IMR-90 (cell line): Measurements from ENCODE around the gene MROH8. TPM values are rescaled to one million over a fixed set of nuclear protein-coding genes. Genes with fewer than 3 reads are reported as not detected.

Experiments
- ATAC-seq: fragments of 200-7000 bp; cut with Tn5 transposase; 2 replicates; pipeline ENCODE4 v1.9.1; 2020; ENCODE audit warnings: low read depth, mild to moderate bottlenecking, moderate library complexity
- BruUV-seq: library from RNA; stranded (reverse); fragments of 400-500 nt; replicated peaks from 2 replicates; lab custom pipeline; 2021; lab: Mats Ljungman, UMichigan
- CTCF ChIA-PET: fragments of 300-600 bp; formaldehyde crosslinking; extraction: SDS; loops from one replicate; lab custom pipeline; 2021; ENCODE audit warnings: antibody characterized with exemption; lab: Yijun Ruan, JAX
- POLR2A ChIA-PET: fragments of 300-600 bp; sonication (Branson Sonifier 250); formaldehyde crosslinking; loops from one replicate; lab custom pipeline; 2022; ENCODE audit warnings: antibody characterized with exemption; ENCODE audit not compliant: unreplicated experiment; lab: Charles Lee
- DNase-seq: peaks from one replicate; pipeline ENCODE4 v3.0.0; 2013
- H2AFZ ChIP-seq: replicated peaks from 2 replicates; pipeline ENCODE3; 2013; ENCODE audit warnings: low read length, mild to moderate bottlenecking; ENCODE audit not compliant: poor library complexity
- H2AK5ac ChIP-seq: 2 replicates; pipeline ENCODE4 v1.6.1; 2013; ENCODE audit warnings: low read depth, low read length, inconsistent platforms
- H2AK9ac ChIP-seq: replicated peaks from 2 replicates; pipeline ENCODE3; 2013; ENCODE audit warnings: mild to moderate bottlenecking, low read depth, low read length, moderate library complexity; ENCODE audit not compliant: poor library complexity
- H2BK120ac ChIP-seq: 2 replicates; pipeline ENCODE4 v1.6.1; 2013; ENCODE audit warnings: low read depth, low read length, inconsistent platforms
- H2BK15ac ChIP-seq: 3 replicates; pipeline ENCODE4 v1.6.1; 2013; ENCODE audit warnings: low read depth, low read length, inconsistent platforms
- H2BK20ac ChIP-seq: 2 replicates; pipeline ENCODE4 v1.6.1; 2013; ENCODE audit warnings: low read depth, mild to moderate bottlenecking, inconsistent platforms, low read length, moderate library complexity
- H2BK5ac ChIP-seq: 2 replicates; pipeline ENCODE4 v1.6.1; 2013; ENCODE audit warnings: mild to moderate bottlenecking, low read depth, low read length, inconsistent platforms; ENCODE audit not compliant: poor library complexity, severe bottlenecking
- H3K14ac ChIP-seq: replicated peaks from 2 replicates; pipeline ENCODE4 v1.6.1; 2013; ENCODE audit warnings: low read depth, low read length, inconsistent platforms
- H3K18ac ChIP-seq: 2 replicates; pipeline ENCODE4 v1.6.1; 2013; ENCODE audit warnings: low read depth, low read length, control low read depth
- H3K23ac ChIP-seq: 2 replicates; pipeline ENCODE4 v1.6.1; 2013; ENCODE audit warnings: low read depth, low read length, inconsistent platforms
- H3K27ac ChIP-seq: 2 replicates; pipeline ENCODE4 v1.5.1; 2013; ENCODE audit warnings: mild to moderate bottlenecking, control low read depth, low read length; ENCODE audit not compliant: insufficient read depth
- H3K27me3 ChIP-seq: 2 replicates; pipeline ENCODE4 v1.6.1; 2013; ENCODE audit warnings: low read length; ENCODE audit not compliant: control insufficient read depth, insufficient read depth
- H3K36me3 ChIP-seq: 2 replicates; pipeline ENCODE4 v1.6.1; 2013; ENCODE audit warnings: low read length, mixed read lengths; ENCODE audit not compliant: control insufficient read depth, insufficient read depth
- H3K4ac ChIP-seq: 2 replicates; pipeline ENCODE4 v1.6.1; 2013; ENCODE audit warnings: low read depth, low read length, inconsistent platforms
- H3K4me1 ChIP-seq: 2 replicates; pipeline ENCODE4 v1.6.1; 2013; ENCODE audit warnings: low read length, mixed read lengths; ENCODE audit not compliant: control insufficient read depth, insufficient read depth
- H3K4me2 ChIP-seq: 2 replicates; pipeline ENCODE4 v1.6.1; 2013; ENCODE audit warnings: low read depth, mild to moderate bottlenecking, control low read depth, low read length, moderate library complexity
- H3K4me3 ChIP-seq: 2 replicates; pipeline ENCODE4 v1.5.1; 2013; ENCODE audit warnings: low read depth, mild to moderate bottlenecking, control low read depth, low read length, moderate library complexity; ENCODE audit not compliant: insufficient read depth
- H3K56ac ChIP-seq: 2 replicates; pipeline ENCODE4 v1.6.1; 2013; ENCODE audit warnings: low read length, inconsistent platforms; ENCODE audit not compliant: insufficient read depth; ENCODE audit errors: extremely low read depth
- H3K79me1 ChIP-seq, 2 experiments: 2 replicates each; pipeline ENCODE4 v1.6.1; 2013; ENCODE audit warnings: low read length in 2 of 2, inconsistent platforms in 1 of 2, low read depth in 1 of 2
- H3K9ac ChIP-seq: 2 replicates; pipeline ENCODE4 v1.6.1; 2013; ENCODE audit warnings: low read depth, low read length, control low read depth
- H3K9me1 ChIP-seq: 2 replicates; pipeline ENCODE4 v1.6.1; 2013; ENCODE audit warnings: low read length, inconsistent platforms; ENCODE audit not compliant: insufficient read depth
- H3K9me3 ChIP-seq: 2 replicates; pipeline ENCODE4 v1.6.1; 2013; ENCODE audit warnings: low read length; ENCODE audit not compliant: control insufficient read depth, insufficient read depth
- H4K20me1 ChIP-seq: 2 replicates; pipeline ENCODE4 v1.6.1; 2013; ENCODE audit warnings: low read length, inconsistent platforms; ENCODE audit not compliant: insufficient read depth
- H4K5ac ChIP-seq: 2 replicates; pipeline ENCODE4 v1.6.1; 2013; ENCODE audit warnings: mild to moderate bottlenecking, low read depth, low read length, control low read depth
- H4K8ac ChIP-seq, 2 experiments: 2 replicates each; pipeline ENCODE4 v1.6.1; 2013; ENCODE audit warnings: low read depth in 2 of 2, low read length in 2 of 2, control low read depth in 1 of 2, inconsistent platforms in 1 of 2
- H4K91ac ChIP-seq: 2 replicates; pipeline ENCODE4 v1.6.1; 2013; ENCODE audit warnings: low read depth, low read length, inconsistent platforms; ENCODE audit not compliant: insufficient read depth
- BHLHE40 ChIP-seq: fragments of 150-350 bp; IDR thresholded peaks from 2 replicates; pipeline ENCODE4 v1.6.1; 2016; ENCODE audit warnings: mild to moderate bottlenecking, low read depth, low read length
- CEBPB ChIP-seq: IDR thresholded peaks from 2 replicates; pipeline ENCODE4 v1.6.1; 2012; ENCODE audit warnings: low read depth, low read length, improper control_type of control experiment
- CHD1 ChIP-seq: IDR thresholded peaks from 2 replicates; pipeline ENCODE4 v1.6.1; 2012; ENCODE audit warnings: low read depth, low read length, improper control_type of control experiment
- ELK1 ChIP-seq: fragments of 150-350 bp; IDR thresholded peaks from 2 replicates; pipeline ENCODE4 v1.6.1; 2016; ENCODE audit warnings: low read depth, mild to moderate bottlenecking, low read length, moderate library complexity, borderline replicate concordance
- FOS ChIP-seq: fragments of 150-350 bp; IDR thresholded peaks from 2 replicates; pipeline ENCODE4 v1.6.1; 2016; ENCODE audit warnings: low read depth, low read length
- MAFK ChIP-seq: IDR thresholded peaks from 2 replicates; pipeline ENCODE4 v1.6.1; 2012; ENCODE audit warnings: low read depth, low read length, improper control_type of control experiment
- MAZ ChIP-seq: IDR thresholded peaks from 2 replicates; pipeline ENCODE4 v1.6.1; 2012; ENCODE audit warnings: low read depth, mild to moderate bottlenecking, low read length, improper control_type of control experiment, moderate library complexity, borderline replicate concordance
- MXI1 ChIP-seq: IDR thresholded peaks from 2 replicates; pipeline ENCODE4 v1.6.1; 2012; ENCODE audit warnings: low read depth, mild to moderate bottlenecking, low read length, moderate library complexity, borderline replicate concordance
- NFE2L2 ChIP-seq: fragments of 150-350 bp; IDR thresholded peaks from 2 replicates; pipeline ENCODE4 v1.6.1; 2016; ENCODE audit warnings: low read depth, mild to moderate bottlenecking, low read length
- POLR2A ChIP-seq: IDR thresholded peaks from 2 replicates; pipeline ENCODE4 v1.6.1; 2012; ENCODE audit warnings: mild to moderate bottlenecking, low read depth, low read length
- RAD21 ChIP-seq: IDR thresholded peaks from 2 replicates; pipeline ENCODE4 v1.6.1; 2012; ENCODE audit warnings: low read length, improper control_type of control experiment
- RCOR1 ChIP-seq: IDR thresholded peaks from 2 replicates; pipeline ENCODE4 v1.6.1; 2012; ENCODE audit warnings: mild to moderate bottlenecking, low read length, improper control_type of control experiment; ENCODE audit not compliant: insufficient replicate concordance
- RFX5 ChIP-seq: IDR thresholded peaks from 2 replicates; pipeline ENCODE4 v1.8.0; 2012; ENCODE audit warnings: low read depth, mild to moderate bottlenecking, low read length, moderate library complexity
- SMC3 ChIP-seq: fragments of 150-350 bp; IDR thresholded peaks from 2 replicates; pipeline ENCODE4 v1.6.1; 2016; ENCODE audit warnings: low read depth, mild to moderate bottlenecking, antibody characterized with exemption, low read length, moderate library complexity
- WGBS, 2 experiments: methylation state at CpG; one replicate each; pipeline versions ENCODE4 v1.1.5 to v1.1.7; 2013; ENCODE audit warnings: missing lambda C conversion rate in 2 of 2; ENCODE audit not compliant: insufficient read length in 1 of 2; ENCODE audit errors: extremely low coverage in 2 of 2; 5-methylcytosine and 5-hydroxymethylcytosine counted together
- dilution Hi-C: fragments of 300-500 bp; cut with HindIII; formaldehyde crosslinking; loops from one replicate; pipeline ENCODE4 v1.14.3; 2018; ENCODE audit warnings: low sequenced_read_pairs; ENCODE audit not compliant: unreplicated experiment
- in situ Hi-C: fragments of 300-500 bp; cut with MboI; formaldehyde crosslinking; loops from 3 replicates; pipeline ENCODE4 v1.14.3; 2019; ENCODE audit warnings: low sequenced_read_pairs, inconsistent platforms, mixed read lengths
- intact Hi-C: fragments of 100-400 bp; cut with micrococcal nuclease; formaldehyde crosslinking; loops from 2 replicates; pipeline ENCODE4 v1.10.0; 2022
- polyA plus RNA-seq, 3 experiments: library from polyadenylated mRNA; depleted of rRNA; stranded (reverse); fragments of >200 nt; gene quantifications; 2 replicates each; pipeline ENCODE4 v1.2.3, GENCODE V29; 2012; ENCODE audit warnings: low replicate concordance in 1 of 3
- total RNA-seq: library from RNA; depleted of rRNA; stranded (reverse); fragments of >200 nt; gene quantifications from 2 replicates; pipeline ENCODE4 v1.2.3, GENCODE V29; 2012
- TF ChIP-seq, protein P1 (sequence below): conservative IDR thresholded peaks from 2 replicates; pipeline ENCODE4 v1.5.1; 2012; ENCODE audit warnings: mild to moderate bottlenecking, low read depth, low read length, improper control_type of control experiment

The MROH8 gene
- total and polyA plus RNA-seq, 2 of the 4 experiments (the other 2 are of a cell fraction) = 1.3 to 1.8 TPM

- Histone ChIP-seq H3K23ac (no peak overlapping the region), H4K91ac (no peak overlapping the region), H3K18ac (no peak overlapping the region), H3K9me1 (0 out of 2 replicates have a peak, but pooled peaks cover under 1% of the 10 kb centered on the region), H3K9me3 (no peaks in the 10 kb centered on the region), H2BK5ac (no peak overlapping the region), H3K4me1 (peaks cover 3% of the 10 kb centered on the region), H2BK20ac (no peak overlapping the region), H2BK120ac (no peak overlapping the region), H2AFZ (no peak overlapping the region), H2BK15ac (no peak overlapping the region), H2AK5ac (no peak overlapping the region), H3K27ac (no peak overlapping the region), H4K20me1 (peaks cover 9% of the 10 kb centered on the region), H3K4ac (no peak overlapping the region), H3K4me2 (no peak overlapping the region), H3K14ac (no peak overlapping the region), H3K79me1 (peaks cover 11 to 34% of the 10 kb centered on the region in 2 experiments), H2AK9ac (no peak overlapping the region), H3K36me3 (peaks cover 46% of the 10 kb centered on the region), H4K8ac (no peak overlapping the region), H4K5ac (no peak overlapping the region), H3K56ac (no peak overlapping the region), H3K9ac (no peak overlapping the region), H3K27me3 (no peaks in the 10 kb centered on the region), H3K4me3 (no peak overlapping the region)
- ChIA-PET POLR2A (no interaction called here), CTCF (interaction anchor here (0.6 kb wide), 1 partner anchor 18 kb away, joined by 3 read pairs; no protein-coding TSS in a partner anchor)
- TF ChIP-seq RCOR1 = no peak
- no peak for TF ChIP-seq CHD1
- no peak for TF ChIP-seq RAD21
- TF ChIP-seq MAZ = no peak
- TF ChIP-seq SMC3 = no peak
- no peak for TF ChIP-seq CEBPB
- no peak for TF ChIP-seq RFX5
- TF ChIP-seq POLR2A = no peak
- TF ChIP-seq MXI1 = no peak
- TF ChIP-seq NFE2L2 = no peak
- TF ChIP-seq, protein P1, sequence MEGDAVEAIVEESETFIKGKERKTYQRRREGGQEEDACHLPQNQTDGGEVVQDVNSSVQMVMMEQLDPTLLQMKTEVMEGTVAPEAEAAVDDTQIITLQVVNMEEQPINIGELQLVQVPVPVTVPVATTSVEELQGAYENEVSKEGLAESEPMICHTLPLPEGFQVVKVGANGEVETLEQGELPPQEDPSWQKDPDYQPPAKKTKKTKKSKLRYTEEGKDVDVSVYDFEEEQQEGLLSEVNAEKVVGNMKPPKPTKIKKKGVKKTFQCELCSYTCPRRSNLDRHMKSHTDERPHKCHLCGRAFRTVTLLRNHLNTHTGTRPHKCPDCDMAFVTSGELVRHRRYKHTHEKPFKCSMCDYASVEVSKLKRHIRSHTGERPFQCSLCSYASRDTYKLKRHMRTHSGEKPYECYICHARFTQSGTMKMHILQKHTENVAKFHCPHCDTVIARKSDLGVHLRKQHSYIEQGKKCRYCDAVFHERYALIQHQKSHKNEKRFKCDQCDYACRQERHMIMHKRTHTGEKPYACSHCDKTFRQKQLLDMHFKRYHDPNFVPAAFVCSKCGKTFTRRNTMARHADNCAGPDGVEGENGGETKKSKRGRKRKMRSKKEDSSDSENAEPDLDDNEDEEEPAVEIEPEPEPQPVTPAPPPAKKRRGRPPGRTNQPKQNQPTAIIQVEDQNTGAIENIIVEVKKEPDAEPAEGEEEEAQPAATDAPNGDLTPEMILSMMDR = no peak
- no peak for TF ChIP-seq FOS
- TF ChIP-seq ELK1 = no peak
- TF ChIP-seq MAFK = no peak
- no peak for TF ChIP-seq BHLHE40
- no TSS peak for BruUV-seq
- intact Hi-C loops = no loop called here
- WGBS, 2 experiments = no CpG with 5 or more reads among the region's 6 CpGs
- in situ Hi-C loops = loop anchor here (10.0 kb wide), 1 partner anchor 175 kb away; no protein-coding TSS in a partner anchor
- no peak for DNase-seq
- no peak for ATAC-seq
- dilution Hi-C loops = no loop called here
Observed at GRCh38 chr20:37209661-37210314, 30.4 kb upstream of the MROH8 start.
